ENCODE results near the gene PTPN22. TPM values are rescaled to one million over a fixed set of nuclear protein-coding genes. Genes with fewer than 3 reads are reported as not detected.

The PTPN22 gene
- total RNA-seq, 1 donor from 2014 or later, result not detected

DNA sequence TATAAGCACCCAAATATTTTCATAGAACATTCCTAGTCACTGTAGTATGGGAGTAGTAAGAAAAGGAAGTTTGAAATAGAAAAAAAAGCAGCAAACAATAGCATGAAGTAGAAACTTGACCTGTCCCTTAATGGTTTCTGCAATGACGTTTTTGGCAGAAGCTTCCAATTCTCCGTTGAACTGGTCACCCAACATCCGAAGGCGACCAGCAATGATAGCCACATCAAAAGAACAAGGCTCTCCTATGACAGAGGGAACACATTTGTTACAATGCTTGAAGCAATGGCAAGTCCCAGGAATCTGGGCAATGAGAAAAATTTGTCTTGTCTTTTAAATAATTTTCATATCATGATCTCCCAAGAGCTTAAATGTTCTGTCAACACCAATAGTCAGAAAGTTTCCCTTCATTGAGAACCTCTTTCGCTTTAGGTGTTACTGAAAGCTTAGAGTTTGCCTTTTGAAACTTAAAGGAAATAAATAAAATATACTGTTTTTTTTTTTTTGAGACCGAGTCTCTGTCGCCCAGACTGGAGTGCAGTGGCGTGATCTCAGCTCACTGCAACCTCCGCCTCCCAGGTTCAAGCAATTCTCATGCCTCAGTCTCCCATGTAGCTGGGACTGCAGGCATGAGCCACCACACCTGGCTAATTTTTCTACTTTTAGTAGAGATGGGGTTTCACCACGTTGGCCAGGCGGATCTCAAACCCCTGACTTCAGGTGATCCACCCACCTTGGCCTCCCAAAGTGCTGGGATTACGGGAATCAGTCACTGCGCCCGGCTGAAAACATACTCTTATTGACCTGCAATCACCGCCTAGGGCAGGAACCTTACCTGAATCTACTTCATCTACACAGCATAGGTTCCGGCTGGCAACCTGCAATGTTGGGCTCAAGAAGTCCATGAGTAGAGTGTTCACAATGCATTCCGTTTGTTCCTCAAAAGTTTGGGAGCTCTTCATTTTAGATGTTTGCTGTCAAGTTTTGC, 15.2 kb upstream of the PTPN22 start:
- Mint-ChIP-seq H3K27ac (no peak overlapping the region), H3K36me3 (ENCODE audit: insufficient read depth) (no peaks in the 10 kb centered on the region), H3K9me3 (ENCODE audit: low read depth) (no peaks in the 10 kb centered on the region), H3K4me3 (ENCODE audit: low read depth) (no peak overlapping the region), H3K27me3 (no peaks in the 10 kb centered on the region), H3K4me1 (ENCODE audit: low read depth) (peaks cover under 1% of the 10 kb centered on the region)
- TF ChIP-seq CTCF (IDR thresholded peaks at IDR 0.05; ENCODE audit: unreplicated experiment), result no peak
- no peak for DNase-seq (ENCODE audit: low spot score, unreplicated experiment)

DNA sequence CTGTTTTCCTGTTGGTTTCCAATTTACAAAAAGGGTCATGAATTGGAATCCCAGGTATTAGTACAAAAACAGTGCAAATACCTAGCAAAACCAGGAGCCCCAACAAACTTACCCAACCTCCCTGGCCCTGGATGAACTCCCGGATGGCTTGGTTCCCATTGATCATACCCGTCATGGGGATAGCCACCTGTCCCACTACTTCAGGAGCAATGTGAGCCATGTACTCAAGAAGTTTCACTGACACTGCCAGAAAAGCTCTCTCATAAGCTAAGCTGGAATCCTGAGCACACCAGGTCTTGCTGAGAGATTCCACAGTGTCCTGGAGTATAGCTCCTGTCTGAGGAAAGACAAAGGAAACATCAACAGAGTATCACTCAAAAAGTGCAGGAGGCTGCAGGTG, 10.1 kb upstream of the PTPN22 start:
- DNase-seq (ENCODE audit: low spot score, unreplicated experiment), result no peak
- Mint-ChIP-seq H3K4me1 (ENCODE audit: low read depth) (peaks cover 17% of the 10 kb centered on the region), H3K27ac (no peak overlapping the region), H3K36me3 (ENCODE audit: insufficient read depth) (no peaks in the 10 kb centered on the region), H3K4me3 (ENCODE audit: low read depth) (no peak overlapping the region), H3K9me3 (ENCODE audit: low read depth) (no peaks in the 10 kb centered on the region), H3K27me3 (no peaks in the 10 kb centered on the region)
- no peak for TF ChIP-seq CTCF (IDR thresholded peaks at IDR 0.05; ENCODE audit: unreplicated experiment)

GRCh38 chr1:113879739-113880038, 8.2 kb upstream of the PTPN22 start:
- no peak overlapping the region for H3K4me3 Mint-ChIP-seq (ENCODE audit: low read depth)
- no peaks in the 10 kb centered on the region for H3K27me3 Mint-ChIP-seq
- no peak for TF ChIP-seq CTCF (IDR thresholded peaks at IDR 0.05; ENCODE audit: unreplicated experiment)
- H3K27ac Mint-ChIP-seq, result no peak overlapping the region
- no peaks in the 10 kb centered on the region for H3K36me3 Mint-ChIP-seq (ENCODE audit: insufficient read depth)
- peaks cover 17% of the 10 kb centered on the region for H3K4me1 Mint-ChIP-seq (ENCODE audit: low read depth)
- no peak for DNase-seq (ENCODE audit: low spot score, unreplicated experiment)
- no peaks in the 10 kb centered on the region for H3K9me3 Mint-ChIP-seq (ENCODE audit: low read depth)

GRCh38 chr1:113876176-113876575, 4.7 kb upstream of the PTPN22 start:
- H3K36me3 Mint-ChIP-seq (ENCODE audit: insufficient read depth), result no peaks in the 10 kb centered on the region
- no peak overlapping the region for H3K27ac Mint-ChIP-seq
- DNase-seq (ENCODE audit: low spot score, unreplicated experiment), result no peak
- H3K4me3 Mint-ChIP-seq (ENCODE audit: low read depth), result no peak overlapping the region
- H3K9me3 Mint-ChIP-seq (ENCODE audit: low read depth), result no peaks in the 10 kb centered on the region
- H3K27me3 Mint-ChIP-seq, result no peaks in the 10 kb centered on the region
- peaks cover 16% of the 10 kb centered on the region for H3K4me1 Mint-ChIP-seq (ENCODE audit: low read depth)
- TF ChIP-seq CTCF (IDR thresholded peaks at IDR 0.05; ENCODE audit: unreplicated experiment), result no peak

- no peak for DNase-seq (ENCODE audit: low spot score, unreplicated experiment)
- peaks cover 11% of the 10 kb centered on the region for H3K4me1 Mint-ChIP-seq (ENCODE audit: low read depth)
- no peaks in the 10 kb centered on the region for H3K9me3 Mint-ChIP-seq (ENCODE audit: low read depth)
- H3K36me3 Mint-ChIP-seq (ENCODE audit: insufficient read depth), result no peaks in the 10 kb centered on the region
- H3K27me3 Mint-ChIP-seq, result no peaks in the 10 kb centered on the region
- H3K4me3 Mint-ChIP-seq (ENCODE audit: low read depth), result no peak overlapping the region
- H3K27ac Mint-ChIP-seq, result no peak overlapping the region
- no peak for TF ChIP-seq CTCF (IDR thresholded peaks at IDR 0.05; ENCODE audit: unreplicated experiment)
These were observed 4.2 kb upstream of the PTPN22 start for GRCh38 chr1:113875714-113876113.
